ENCODE results near the gene NPAS2.

The NPAS2 gene

DNA sequence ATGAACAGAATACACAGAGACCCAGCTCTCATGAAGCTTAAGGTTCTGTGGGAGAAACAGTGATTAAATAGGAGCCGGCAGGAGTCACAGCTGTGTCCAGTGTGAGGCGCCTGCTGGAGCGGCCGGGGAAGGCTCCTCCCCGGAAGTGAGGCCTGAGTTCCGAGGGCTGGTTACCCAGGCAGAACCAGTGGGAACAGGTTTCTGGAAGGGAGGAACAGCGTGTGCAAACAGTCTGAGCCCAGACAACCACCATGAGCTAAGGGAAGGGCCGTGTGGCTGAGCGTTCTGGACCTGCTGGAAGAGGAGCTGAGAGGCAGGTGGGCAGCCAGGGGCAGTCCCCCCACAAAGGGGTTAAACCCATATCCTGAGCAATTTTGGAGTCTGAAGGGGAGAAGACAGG lies 26.0 kb upstream of the NPAS2 start:
- in situ Hi-C loops (cut with HindIII; ENCODE audit: low sequenced_read_pairs), result no loop called here

- in situ Hi-C loops (cut with HindIII; ENCODE audit: low sequenced_read_pairs), result no loop called here
These were observed 23.3 kb upstream of the NPAS2 start for GRCh38 chr2:100796499-100797100.

GRCh38 chr2:100799686-100800085 lies 20.3 kb upstream of the NPAS2 start:
- in situ Hi-C loops (cut with HindIII; ENCODE audit: low sequenced_read_pairs), result no loop called here

- in situ Hi-C loops (cut with HindIII; ENCODE audit: low sequenced_read_pairs), result no loop called here
These were observed 19.0 kb upstream of the NPAS2 start for GRCh38 chr2:100800915-100801314.

- in situ Hi-C loops (cut with HindIII; ENCODE audit: low sequenced_read_pairs), result no loop called here
These were observed 18.5 kb upstream of the NPAS2 start for GRCh38 chr2:100801402-100801801.

- in situ Hi-C loops (cut with HindIII; ENCODE audit: low sequenced_read_pairs), result no loop called here
These were observed 17.9 kb upstream of the NPAS2 start for GRCh38 chr2:100802066-100802465.

DNA sequence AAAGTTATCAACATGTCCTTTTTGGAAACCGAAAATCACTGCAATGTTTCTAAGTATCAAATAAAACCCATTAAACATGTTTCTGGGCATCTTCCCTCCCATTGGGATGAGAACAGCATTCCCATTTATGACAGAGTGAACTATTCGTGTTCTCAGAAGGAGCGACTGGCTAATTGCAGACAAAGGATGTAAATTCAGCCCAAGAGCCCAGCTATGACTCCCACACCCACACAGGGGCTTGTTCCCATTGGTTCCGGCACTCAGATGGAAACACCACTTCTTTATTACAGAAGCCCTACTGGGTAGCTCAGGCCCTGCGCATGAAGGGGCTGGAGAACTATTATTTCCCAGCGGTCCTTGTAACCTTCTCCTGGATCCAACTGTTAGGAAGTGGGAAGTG lies 16.6 kb upstream of the NPAS2 start:
- in situ Hi-C loops (cut with HindIII; ENCODE audit: low sequenced_read_pairs), result no loop called here

- in situ Hi-C loops (cut with HindIII; ENCODE audit: low sequenced_read_pairs), result no loop called here
These were observed 13.4 kb upstream of the NPAS2 start for GRCh38 chr2:100806550-100806949.

GRCh38 chr2:100807707-100808106 lies 12.2 kb upstream of the NPAS2 start:
- in situ Hi-C loops (cut with HindIII; ENCODE audit: low sequenced_read_pairs), result no loop called here

GRCh38 chr2:100808582-100808981 lies 11.4 kb upstream of the NPAS2 start:
- in situ Hi-C loops (cut with HindIII; ENCODE audit: low sequenced_read_pairs), result no loop called here

DNA sequence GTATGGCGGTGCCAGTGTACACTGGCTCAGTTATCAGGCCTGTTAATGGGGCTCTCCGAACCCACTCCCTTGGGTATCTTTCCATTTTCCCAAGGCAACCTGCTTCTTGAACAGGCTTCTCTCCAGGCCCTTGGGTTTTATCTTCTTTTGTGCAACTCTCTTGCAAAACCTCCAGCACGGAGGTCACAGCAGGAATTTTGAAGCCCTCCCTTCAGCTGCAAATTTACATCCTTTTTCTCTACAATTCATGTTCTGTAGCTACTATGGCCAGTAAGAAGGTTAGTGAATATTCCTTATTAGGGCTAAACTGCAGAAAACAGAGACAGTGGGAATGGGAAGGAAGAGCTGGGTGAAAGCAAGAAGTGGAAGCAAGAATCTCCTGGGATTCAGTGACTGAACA lies 10.4 kb upstream of the NPAS2 start:
- in situ Hi-C loops (cut with HindIII; ENCODE audit: low sequenced_read_pairs), result no loop called here

- in situ Hi-C loops (cut with HindIII; ENCODE audit: low sequenced_read_pairs), result no loop called here
These were observed 9.3 kb upstream of the NPAS2 start for GRCh38 chr2:100810603-100811145.

DNA sequence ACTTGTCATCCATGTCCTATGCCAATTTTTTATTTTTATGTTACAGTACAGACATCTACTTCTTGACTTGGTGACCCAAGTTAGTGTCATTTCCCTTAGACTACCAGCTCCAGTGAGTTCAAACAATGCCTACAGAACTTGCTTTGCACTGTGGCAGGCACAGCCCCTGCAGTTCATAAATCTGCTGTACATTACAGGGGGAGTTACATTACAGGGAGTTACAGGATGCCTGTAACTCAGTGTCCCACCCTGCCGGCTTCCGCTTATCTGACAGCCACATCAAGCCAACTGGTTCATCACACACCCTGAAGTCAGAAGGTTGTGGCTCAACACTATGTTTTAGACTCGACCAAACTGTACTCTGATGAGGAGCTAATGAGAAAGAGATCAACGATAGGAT lies 7.8 kb upstream of the NPAS2 start:
- in situ Hi-C loops (cut with HindIII; ENCODE audit: low sequenced_read_pairs), result no loop called here

DNA sequence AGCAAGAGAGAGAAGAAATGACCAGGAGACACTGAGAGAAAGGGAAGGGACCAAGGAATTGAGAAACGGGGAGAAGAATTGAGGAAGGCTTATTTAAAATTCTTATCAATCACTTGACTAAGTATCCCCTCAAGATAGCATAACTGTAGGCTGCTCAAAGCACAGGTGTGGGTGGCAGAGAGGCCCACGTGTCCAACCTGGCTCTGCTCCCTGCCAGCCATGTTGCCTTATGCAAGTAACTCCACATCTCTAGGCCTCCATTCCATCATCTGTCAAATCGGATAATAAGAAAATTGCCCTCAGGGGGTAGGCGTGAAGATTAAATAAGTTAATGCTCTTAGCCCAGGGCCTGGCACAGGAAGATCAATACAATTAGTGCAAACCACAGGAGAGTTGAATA lies 7.4 kb upstream of the NPAS2 start:
- in situ Hi-C loops (cut with HindIII; ENCODE audit: low sequenced_read_pairs), result no loop called here

DNA sequence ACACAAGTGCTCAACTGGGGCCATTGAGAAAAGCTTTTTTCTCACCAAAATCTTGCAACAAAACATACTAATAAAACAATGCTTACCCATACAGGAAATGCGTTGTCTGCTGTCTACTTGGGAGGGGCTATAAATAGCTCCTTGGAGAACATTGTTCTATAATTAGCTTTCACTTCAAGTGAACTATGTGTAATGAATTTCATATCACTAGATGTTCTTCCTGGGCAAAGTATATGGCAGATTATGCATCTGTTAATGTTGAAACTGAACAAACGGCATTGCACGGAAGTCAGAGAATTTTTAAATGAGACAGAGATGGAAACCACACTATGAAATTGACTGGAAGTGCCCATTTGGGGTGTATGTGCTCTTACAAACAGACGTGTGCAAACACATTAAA lies 6.4 kb upstream of the NPAS2 start:
- in situ Hi-C loops (cut with HindIII; ENCODE audit: low sequenced_read_pairs), result no loop called here

DNA sequence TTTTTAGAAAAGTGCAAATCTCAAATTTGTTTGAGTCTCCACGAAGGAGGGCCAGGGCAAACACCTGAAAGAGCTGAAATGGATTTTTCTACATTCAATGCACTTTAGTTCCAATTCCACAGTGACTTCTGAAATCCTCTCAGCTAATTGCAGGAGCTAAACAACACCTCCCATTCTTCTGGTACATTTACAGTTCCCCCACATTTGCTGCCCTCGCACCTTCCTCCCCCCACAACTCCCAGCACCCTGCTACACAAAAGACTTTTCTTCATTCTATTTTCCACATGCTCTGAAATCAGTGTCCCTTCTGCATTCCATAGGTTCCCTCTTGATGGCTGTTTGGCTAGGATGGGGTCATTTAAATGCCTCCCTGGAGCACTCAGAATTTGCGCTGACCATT lies 5.9 kb upstream of the NPAS2 start:
- in situ Hi-C loops (cut with HindIII; ENCODE audit: low sequenced_read_pairs), result no loop called here

DNA sequence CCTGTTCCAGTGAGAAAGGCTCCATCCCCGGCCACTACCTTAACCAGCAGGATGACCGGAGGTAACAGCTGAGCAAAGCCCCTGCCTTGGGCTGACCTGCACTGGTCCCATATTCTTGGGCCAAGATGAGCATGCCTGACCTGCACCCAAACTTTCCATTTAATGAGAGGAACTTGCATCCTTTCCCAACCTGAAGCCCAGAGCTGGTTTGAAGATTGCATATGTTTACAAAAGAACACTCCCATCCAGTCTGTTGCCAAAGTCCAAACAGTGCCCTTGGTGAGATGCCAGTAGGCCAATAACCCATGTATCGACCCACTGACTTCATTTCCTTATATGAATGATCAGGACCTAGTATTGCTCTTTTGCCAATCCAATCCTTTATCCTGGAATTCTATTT lies 5.5 kb upstream of the NPAS2 start:
- in situ Hi-C loops (cut with HindIII; ENCODE audit: low sequenced_read_pairs), result no loop called here

- in situ Hi-C loops (cut with HindIII; ENCODE audit: low sequenced_read_pairs), result no loop called here
These were observed 2.5 kb upstream of the NPAS2 start for GRCh38 chr2:100817388-100817985.

DNA sequence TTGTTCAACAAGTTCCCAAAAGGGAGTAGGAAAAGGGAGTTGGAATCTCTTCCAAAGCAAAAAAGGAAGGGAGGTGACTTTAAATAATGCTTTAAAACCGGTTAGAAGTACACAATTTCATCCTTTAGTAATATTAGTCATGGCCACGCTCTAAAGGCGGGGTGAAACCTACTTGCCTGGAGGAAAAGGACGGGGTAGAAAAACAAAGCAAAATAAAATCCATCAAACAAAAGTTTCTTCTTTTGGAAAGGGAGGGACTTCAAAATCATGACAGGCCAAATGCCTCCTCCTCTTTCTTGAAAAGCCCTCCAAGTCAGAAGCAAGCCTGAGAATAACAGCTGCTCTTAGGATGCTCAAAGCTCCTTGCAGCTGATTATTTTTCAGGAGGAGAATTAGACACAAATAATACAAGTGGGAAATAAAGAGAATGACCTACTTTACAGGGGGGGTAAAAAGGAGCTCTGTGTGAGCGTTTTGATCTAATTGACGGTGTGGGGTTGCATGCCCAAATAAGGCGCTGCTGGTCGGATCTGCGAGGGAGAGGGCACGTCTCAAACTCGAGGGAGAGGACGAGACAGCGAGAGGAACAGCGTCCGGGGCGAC lies 1.8 kb upstream of the NPAS2 start:
- in situ Hi-C loops (cut with HindIII; ENCODE audit: low sequenced_read_pairs), result no loop called here

DNA sequence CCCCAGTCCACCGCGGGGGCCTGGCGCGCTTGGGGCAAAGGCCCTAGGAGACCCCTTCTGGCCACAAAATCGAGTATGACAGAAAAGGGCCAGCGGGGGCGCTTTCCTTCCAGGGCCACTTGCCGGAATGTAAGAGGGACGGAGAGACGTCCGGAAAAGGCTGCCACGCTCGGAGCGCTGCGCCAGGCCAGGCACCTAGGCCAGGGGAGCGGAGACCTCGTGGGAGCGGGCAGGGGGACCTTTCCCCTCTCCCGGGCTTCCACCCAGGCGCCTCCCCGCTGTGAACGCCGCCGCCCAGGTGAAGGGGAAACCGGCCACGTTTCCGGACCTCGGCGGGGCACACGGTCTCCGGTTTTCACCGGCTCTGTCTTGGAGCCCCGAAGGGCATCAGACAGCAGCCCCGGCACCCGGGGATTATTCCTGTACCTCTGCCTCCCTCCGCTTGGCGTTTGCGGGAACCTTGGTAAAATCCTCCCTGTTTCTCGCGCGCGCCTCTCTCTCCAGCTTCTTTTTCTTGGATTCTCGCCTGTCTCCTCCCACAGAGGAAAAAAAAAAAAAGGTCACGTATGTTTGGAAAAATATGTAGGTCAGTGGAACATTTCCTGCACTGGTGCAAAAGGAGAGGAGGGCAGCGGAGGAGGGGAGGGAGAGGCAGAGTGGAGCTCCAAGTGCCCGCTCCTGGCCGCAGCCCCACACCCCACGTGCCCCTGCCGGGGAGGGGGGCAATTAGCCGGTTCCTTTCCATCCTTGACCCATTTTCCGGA lies 1.2 kb upstream of the NPAS2 start:
- in situ Hi-C loops (cut with HindIII; ENCODE audit: low sequenced_read_pairs), result no loop called here

GRCh38 chr2:100820273-100820522 lies 259 bp downstream of the NPAS2 start:
- in situ Hi-C loops (cut with HindIII; ENCODE audit: low sequenced_read_pairs), result no loop called here
